NCI-H1930 (cell line): ENCODE data around the gene SOAT2.

Experiments used
- DNase-seq, 2 experiments: peaks; one replicate each; lab custom pipeline; 2025; lab: John Stamatoyannopoulos, UW

SOAT2 gene

GRCh38 chr12:53064613-53065436, 38.5 kb upstream of the SOAT2 start:
- DNase-seq, result no peak

GRCh38 chr12:53065470-53065869, 37.8 kb upstream of the SOAT2 start:
- DNase-seq, result no peak

- DNase-seq, result peak in 1 of 2 experiments; percentile 32
These were observed 37.0 kb upstream of the SOAT2 start for GRCh38 chr12:53065975-53066931.

- no peak for DNase-seq
These were observed 36.0 kb upstream of the SOAT2 start for GRCh38 chr12:53067074-53067992.

- no peak for DNase-seq
These were observed 35.1 kb upstream of the SOAT2 start for GRCh38 chr12:53067993-53068770.

- DNase-seq, result no peak
These were observed 34.3 kb upstream of the SOAT2 start for GRCh38 chr12:53068811-53069585.

- DNase-seq, result no peak
These were observed 33.5 kb upstream of the SOAT2 start for GRCh38 chr12:53069621-53070410.

GRCh38 chr12:53070877-53071492, 32.3 kb upstream of the SOAT2 start:
- DNase-seq, result no peak

- DNase-seq, result no peak
These were observed 31.4 kb upstream of the SOAT2 start for GRCh38 chr12:53071591-53072551.

GRCh38 chr12:53073881-53074280, 29.4 kb upstream of the SOAT2 start:
- no peak for DNase-seq

GRCh38 chr12:53074283-53074998, 28.8 kb upstream of the SOAT2 start:
- DNase-seq, result no peak

- no peak for DNase-seq
These were observed 28.3 kb upstream of the SOAT2 start for GRCh38 chr12:53074999-53075370.

GRCh38 chr12:53076461-53076860, 26.8 kb upstream of the SOAT2 start:
- no peak for DNase-seq

GRCh38 chr12:53077030-53077429, 26.3 kb upstream of the SOAT2 start:
- DNase-seq, result no peak

GRCh38 chr12:53078425-53079225, 24.7 kb upstream of the SOAT2 start:
- DNase-seq, result no peak
